Activated CD4-positive, alpha-beta T cell treated with anti-CD3 and anti-CD28 coated beads for 36 hours (primary cell): Measurements from ENCODE around the gene RPTOR. TPM values are rescaled to one million over a fixed set of nuclear protein-coding genes. Genes with fewer than 3 reads are reported as not detected.

Source experiments
- ATAC-seq: fragments of 200-7000 bp; cut with Tn5 transposase; one replicate; pipeline ENCODE4 v1.10.0; 2021; ENCODE audit warnings: mild to moderate bottlenecking, moderate library complexity
- CTCF ChIA-PET: fragments of 350-600 bp; sonication (Branson Sonifier 250); formaldehyde crosslinking; loops from one replicate; lab custom pipeline; 2021; ENCODE audit warnings: antibody characterized with exemption; lab: Charles Lee
- POLR2A ChIA-PET: fragments of 350-600 bp; sonication (Branson Sonifier 250); formaldehyde crosslinking; loops from one replicate; lab custom pipeline; 2021; ENCODE audit warnings: antibody characterized with exemption, inconsistent platforms; lab: Charles Lee
- DNase-seq: peaks from one replicate; pipeline ENCODE4 v3.0.0-alpha.2; 2020
- H3K27ac Mint-ChIP-seq: one replicate; pipeline ENCODE4 v1.8.0; 2021; ENCODE audit warnings: mixed read lengths
- H3K27me3 Mint-ChIP-seq: one replicate; pipeline ENCODE4 v1.8.0; 2021; ENCODE audit warnings: mixed read lengths
- H3K36me3 Mint-ChIP-seq: one replicate; pipeline ENCODE4 v1.8.0; 2021; ENCODE audit warnings: low read depth, mixed read lengths
- H3K4me1 Mint-ChIP-seq: one replicate; pipeline ENCODE4 v1.8.0; 2021; ENCODE audit warnings: mixed read lengths
- H3K4me3 Mint-ChIP-seq: one replicate; pipeline ENCODE4 v1.8.0; 2021; ENCODE audit warnings: mild to moderate bottlenecking, moderate library complexity, mixed read lengths
- H3K9me3 Mint-ChIP-seq: one replicate; pipeline ENCODE4 v1.8.0; 2021; ENCODE audit warnings: low read depth, mixed read lengths
- intact Hi-C, 2 experiments: fragments of 100-400 bp; cut with DNase I in 1 of 2; cut with micrococcal nuclease in 1 of 2; formaldehyde crosslinking; loops; one replicate each; pipeline versions ENCODE4 v1.14.2 to v1.15.1; 2022 to 2024; cut with DNase I, micrococcal nuclease
- total RNA-seq, 2 experiments: library from RNA; stranded (reverse); gene quantifications; one replicate each; pipeline ENCODE4 v1.2.3, GENCODE V29; 2021

Gene RPTOR
- total RNA-seq, 2 experiments from 2014 or later: 48.6 to 58.1 TPM

DNA sequence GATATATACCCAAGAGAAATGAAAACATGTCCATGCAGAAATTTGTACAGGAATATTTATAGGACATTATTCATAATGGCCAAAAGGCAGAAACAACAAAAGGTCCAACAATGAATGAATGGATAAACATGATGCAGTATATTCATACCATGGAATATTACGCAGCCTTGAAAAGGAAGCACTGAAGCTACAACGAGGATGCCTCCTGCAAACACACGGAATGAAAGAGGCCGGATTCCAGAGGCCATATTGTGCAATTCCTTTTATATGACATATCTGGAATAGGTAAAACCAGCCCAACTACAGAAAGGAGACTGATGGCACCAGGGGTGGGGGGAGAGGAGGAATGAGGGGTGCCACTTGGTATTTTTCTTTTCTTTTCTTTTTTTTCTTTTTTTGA lies 432.5 kb downstream of the RPTOR start:
- Mint-ChIP-seq H3K9me3 (peaks cover 2% of the 10 kb centered on the region), H3K4me1 (peaks cover 9% of the 10 kb centered on the region), H3K27me3 (peaks cover 9% of the 10 kb centered on the region), H3K36me3 (no peaks in the 10 kb centered on the region), H3K27ac (no peak overlapping the region), H3K4me3 (no peak overlapping the region)
- DNase-seq (no peak), ATAC-seq (no peak)
- ChIA-PET POLR2A (no interaction called here), CTCF (no interaction called here)
- intact Hi-C loops: no loop called here

DNA sequence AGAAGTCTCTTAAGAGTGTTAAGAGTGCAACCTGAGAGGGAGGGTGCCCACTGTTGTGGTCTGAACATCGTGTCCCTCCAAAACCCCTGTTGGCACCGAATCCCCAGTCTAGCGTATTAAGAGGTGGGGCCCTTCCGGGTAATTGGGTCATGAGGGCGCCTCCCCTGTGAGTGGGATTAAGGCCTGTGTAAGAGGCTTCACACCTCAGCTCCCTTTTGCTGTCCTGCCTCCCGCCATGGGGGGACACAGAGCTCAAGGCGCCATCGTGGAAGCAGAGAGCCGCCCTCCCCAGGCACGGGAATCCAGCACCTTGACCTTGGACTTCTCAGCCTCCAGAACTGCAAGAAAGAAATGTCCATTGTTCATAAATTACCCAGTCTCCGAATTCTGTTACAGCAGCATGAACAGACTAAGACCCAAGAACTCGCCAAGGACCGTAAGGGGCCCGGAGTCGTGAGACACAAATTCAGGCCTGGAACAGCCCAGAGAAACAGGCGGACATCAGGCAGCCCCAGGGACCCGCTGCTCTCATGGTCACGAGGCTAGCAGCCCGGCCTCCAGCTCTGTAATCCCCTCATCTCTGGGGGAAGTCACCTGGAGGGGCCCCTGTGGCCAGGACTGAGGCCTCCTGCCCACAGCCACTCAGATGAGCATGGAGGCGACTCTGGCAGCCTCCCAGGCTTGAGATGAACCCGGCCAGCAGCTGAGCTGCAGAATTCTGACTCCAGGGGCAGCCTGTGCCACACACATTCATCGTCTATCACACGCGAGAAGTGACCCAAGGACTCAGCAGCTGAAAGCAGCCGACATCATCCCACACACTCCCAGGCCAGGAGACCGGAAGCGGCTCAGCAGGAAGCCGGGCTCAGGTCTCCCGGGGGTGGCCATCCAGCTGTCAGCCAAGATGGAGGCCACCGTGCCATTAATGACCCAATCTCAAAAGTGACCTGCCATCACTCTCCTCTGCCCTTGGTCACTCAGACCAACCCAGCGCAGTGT lies 434.2 kb downstream of the RPTOR start:
- ATAC-seq: no peak
- H3K9me3 Mint-ChIP-seq: peaks cover 2% of the 10 kb centered on the region
- H3K36me3 Mint-ChIP-seq: no peaks in the 10 kb centered on the region
- CTCF ChIA-PET: interaction anchor here (1.2 to 1.4 kb wide), 2 partner anchors 13 to 552 kb away, joined by 3 to 5 read pairs; no protein-coding TSS in a partner anchor
- no peak overlapping the region for H3K27ac Mint-ChIP-seq
- intact Hi-C loops: no loop called here
- peaks cover 9% of the 10 kb centered on the region for H3K27me3 Mint-ChIP-seq
- no peak overlapping the region for H3K4me3 Mint-ChIP-seq
- DNase-seq: no peak
- peaks cover 9% of the 10 kb centered on the region for H3K4me1 Mint-ChIP-seq
- POLR2A ChIA-PET: no interaction called here

DNA sequence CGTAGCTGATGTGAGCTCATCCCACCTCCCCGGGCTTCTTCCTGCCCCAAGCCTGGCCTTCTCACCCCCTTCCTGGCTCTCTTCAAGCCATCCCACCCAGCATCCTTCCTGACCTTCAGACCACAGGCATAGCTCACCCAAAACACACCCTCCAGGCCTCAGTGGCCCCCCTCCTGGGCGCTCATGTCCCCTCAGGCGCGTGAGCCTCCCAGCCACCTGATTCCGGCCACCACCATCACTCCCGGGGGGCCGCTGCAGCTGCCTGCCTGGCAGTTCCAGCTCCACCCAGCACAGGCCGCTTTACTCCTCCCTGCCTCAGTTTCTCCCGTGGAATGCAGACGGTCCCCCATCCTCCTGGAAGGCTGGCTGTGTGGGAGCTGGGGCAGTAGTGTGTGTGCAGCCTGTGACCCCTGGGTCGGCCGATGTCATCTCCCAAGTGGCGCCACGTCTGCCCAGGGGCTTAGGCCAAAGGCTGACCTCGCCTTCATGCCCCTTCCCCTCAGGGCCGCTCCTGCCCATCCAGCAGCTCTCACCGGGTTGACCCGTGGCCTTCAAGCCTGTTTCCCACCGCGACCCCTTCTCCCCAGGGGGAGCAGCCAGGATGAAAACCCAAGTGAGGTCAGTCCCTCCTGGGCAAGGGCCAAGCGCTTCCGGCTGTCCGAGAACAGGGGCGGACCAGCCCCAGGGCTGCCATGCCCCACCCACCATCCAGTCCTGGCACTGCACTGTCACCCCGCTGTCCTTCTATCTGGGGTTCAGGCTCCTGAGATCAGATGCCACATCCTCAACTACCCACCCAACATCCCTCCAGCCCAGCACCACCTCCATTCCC lies 435.1 kb downstream of the RPTOR start:
- Mint-ChIP-seq H3K4me1 (peaks cover 9% of the 10 kb centered on the region), H3K4me3 (no peak overlapping the region), H3K27me3 (peaks cover 5% of the 10 kb centered on the region), H3K36me3 (no peaks in the 10 kb centered on the region), H3K27ac (no peak overlapping the region), H3K9me3 (peaks cover 2% of the 10 kb centered on the region)
- POLR2A ChIA-PET: no interaction called here
- no peak for DNase-seq
- CTCF ChIA-PET: interaction anchor here (1.2 to 1.4 kb wide), 2 partner anchors 14 to 553 kb away, joined by 3 to 5 read pairs; no protein-coding TSS in a partner anchor
- no peak for ATAC-seq
- intact Hi-C loops: loop anchor here (2.0 to 10.0 kb wide), 4 partner anchors 235 to 553 kb away; no protein-coding TSS in a partner anchor

DNA sequence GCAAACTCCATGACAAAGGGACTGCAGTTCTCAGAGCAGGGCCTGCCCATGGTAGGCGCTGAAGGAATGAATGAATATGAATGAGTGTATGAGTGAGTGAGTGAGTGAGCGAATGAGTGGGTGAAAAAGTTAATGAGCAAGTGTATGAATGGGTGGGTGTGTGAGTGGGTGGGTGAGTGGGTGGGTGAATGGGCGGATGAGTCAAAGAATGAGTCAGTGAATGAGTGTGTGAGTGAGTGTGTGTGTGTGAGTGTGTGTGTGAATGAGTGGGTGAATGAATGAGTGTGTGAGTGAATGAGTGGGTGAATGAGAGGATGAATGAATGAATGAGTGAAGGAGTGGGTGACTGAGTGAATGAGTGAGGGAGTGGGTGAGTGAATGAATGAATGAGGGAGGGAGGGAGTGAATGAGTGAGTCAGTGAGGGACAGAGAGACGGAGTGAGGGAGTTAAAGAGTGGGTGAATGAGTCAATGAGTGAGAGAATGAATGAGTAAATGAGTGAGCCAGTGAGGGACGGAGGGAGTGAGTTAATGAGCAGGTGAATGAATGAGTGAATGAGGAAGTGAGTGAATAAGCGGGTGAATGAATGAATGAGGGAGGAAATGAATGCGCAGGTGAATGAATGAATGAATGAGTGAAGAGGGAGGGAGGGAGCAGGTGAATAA lies 435.9 kb downstream of the RPTOR start:
- Mint-ChIP-seq H3K4me3 (no peak overlapping the region), H3K36me3 (no peaks in the 10 kb centered on the region), H3K9me3 (peaks cover 2% of the 10 kb centered on the region), H3K4me1 (peaks cover 9% of the 10 kb centered on the region), H3K27me3 (peaks cover 5% of the 10 kb centered on the region), H3K27ac (peak overlapping the region; percentile 20)
- peak; percentile 92 for ATAC-seq
- DNase-seq: peak; percentile 56
- intact Hi-C loops: loop anchor here (1.0 to 10.0 kb wide), 6 partner anchors 236 to 554 kb away; no protein-coding TSS in a partner anchor
- ChIA-PET POLR2A (no interaction called here), CTCF (interaction anchor here (0.5 to 1.2 kb wide), 3 partner anchors 21 to 554 kb away, joined by 3 to 4 read pairs (median 3); no protein-coding TSS in a partner anchor)

DNA sequence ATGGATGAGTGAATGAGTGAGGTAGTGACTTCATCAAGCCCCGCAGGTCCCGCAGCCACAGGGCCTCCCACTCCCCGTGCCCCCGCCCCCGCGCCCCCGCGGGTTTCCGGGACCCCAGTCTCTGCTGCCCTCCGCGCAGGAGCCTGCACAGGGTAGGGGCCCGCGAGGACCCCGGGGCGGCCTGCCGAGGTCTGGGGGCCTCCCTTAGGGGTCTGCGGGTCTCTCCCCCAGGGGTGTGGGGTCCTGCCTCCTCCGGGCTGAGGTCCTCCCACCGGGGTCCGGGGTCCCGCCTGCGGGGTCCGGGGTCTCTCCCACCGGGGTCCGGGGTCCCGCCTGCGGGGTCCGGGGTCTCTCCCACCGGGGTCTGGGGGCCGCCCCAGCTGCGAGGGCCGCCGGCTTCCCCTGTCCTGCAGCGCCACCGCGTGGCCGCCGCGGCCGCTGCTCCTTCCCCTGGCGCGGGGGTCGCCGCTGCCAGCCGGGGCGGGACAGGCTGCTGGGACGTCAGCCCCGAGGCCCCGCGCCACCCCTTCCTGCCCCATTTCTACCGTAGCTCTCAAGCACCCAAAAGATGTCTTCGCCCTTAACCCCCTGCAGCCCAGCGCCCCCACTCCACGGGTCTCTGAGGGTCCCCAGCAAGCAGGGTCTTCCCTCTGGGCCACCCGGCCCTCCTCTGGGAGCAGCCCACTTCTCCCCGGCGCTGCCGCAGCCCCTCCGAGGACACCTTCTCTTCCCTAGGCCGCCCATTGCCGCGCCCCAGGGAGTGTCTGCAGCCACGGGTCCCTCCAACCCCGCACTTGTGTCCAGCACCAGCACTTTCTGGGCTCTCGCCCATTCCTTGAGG lies 436.6 kb downstream of the RPTOR start:
- Mint-ChIP-seq H3K4me1 (peaks cover 9% of the 10 kb centered on the region), H3K4me3 (no peak overlapping the region), H3K36me3 (no peaks in the 10 kb centered on the region), H3K9me3 (peaks cover 2% of the 10 kb centered on the region), H3K27ac (no peak overlapping the region), H3K27me3 (peaks cover 5% of the 10 kb centered on the region)
- intact Hi-C loops: loop anchor here (1.0 to 10.0 kb wide), 6 partner anchors 236 to 554 kb away; no protein-coding TSS in a partner anchor
- ATAC-seq (peak; percentile 43), DNase-seq (peak; percentile 66)
- POLR2A ChIA-PET: no interaction called here
- CTCF ChIA-PET: interaction anchor here (0.5 to 1.2 kb wide), 3 partner anchors 22 to 554 kb away, joined by 3 to 4 read pairs (median 3); no protein-coding TSS in a partner anchor

DNA sequence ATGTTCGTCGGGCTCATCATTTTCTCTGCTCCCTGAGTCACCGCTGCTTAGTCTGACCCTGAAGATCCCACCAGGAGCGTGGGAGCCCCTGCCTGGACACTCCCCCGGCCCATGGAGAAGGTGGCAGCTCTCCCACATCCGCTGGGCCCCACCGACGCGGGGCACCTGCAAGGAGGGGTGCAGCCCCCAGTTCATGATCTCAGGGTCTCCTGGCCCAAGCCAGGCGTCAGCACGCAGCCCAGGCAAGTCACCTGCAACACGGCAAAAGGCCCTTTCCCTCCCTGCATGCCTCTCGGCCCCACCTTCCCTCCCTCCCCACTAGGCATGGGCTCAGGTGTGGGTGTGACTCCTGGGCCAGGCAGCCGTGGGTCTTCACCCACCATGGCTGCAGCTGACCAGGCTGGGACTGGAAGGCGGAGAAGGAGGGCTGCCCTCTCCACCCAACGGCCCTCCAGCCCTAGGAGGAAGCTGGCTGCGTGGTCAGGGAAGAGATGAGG lies 437.3 kb downstream of the RPTOR start:
- Mint-ChIP-seq H3K27me3 (peaks cover 5% of the 10 kb centered on the region), H3K27ac (no peak overlapping the region), H3K9me3 (peaks cover 2% of the 10 kb centered on the region), H3K4me1 (peaks cover 9% of the 10 kb centered on the region), H3K36me3 (no peaks in the 10 kb centered on the region), H3K4me3 (no peak overlapping the region)
- DNase-seq (no peak), ATAC-seq (no peak)
- ChIA-PET POLR2A (interaction anchor here (0.8 kb wide), 1 partner anchor 162 kb away, joined by 3 read pairs; no protein-coding TSS in a partner anchor), CTCF (interaction anchor here (1.2 kb wide), 1 partner anchor 555 kb away, joined by 4 read pairs; no protein-coding TSS in a partner anchor)
- intact Hi-C loops: loop anchor here (1.0 to 10.0 kb wide), 6 partner anchors 237 to 555 kb away; no protein-coding TSS in a partner anchor

DNA sequence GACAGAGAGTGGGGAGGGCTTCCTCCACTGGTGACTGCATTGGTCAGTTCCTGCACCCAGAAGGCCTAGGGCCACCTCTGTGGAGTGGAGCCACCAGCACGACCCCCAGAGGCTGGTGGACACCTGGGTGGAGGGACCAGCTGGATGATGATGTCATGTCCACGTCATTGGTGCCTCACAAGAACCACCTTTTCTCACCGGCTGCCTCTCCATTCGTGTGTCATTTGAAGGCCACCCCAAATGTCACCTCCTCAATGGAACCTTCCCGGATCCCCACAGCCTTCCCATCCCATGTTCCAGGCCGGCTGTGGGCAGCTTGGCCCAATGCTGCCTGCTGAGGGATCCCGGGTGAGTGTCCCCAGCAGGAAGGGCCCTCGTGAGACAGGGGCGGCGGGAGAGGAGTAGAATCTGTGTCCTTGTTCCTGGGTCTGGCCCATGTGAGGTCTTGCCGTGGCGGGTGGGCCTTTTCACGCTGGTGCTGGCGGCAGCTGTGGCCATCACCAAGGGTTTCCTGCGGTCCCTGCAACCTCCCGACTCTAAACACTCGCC lies 437.9 kb downstream of the RPTOR start:
- ChIA-PET POLR2A (interaction anchor here (0.8 kb wide), 1 partner anchor 163 kb away, joined by 3 read pairs; no protein-coding TSS in a partner anchor), CTCF (no interaction called here)
- Mint-ChIP-seq H3K4me1 (peaks cover 9% of the 10 kb centered on the region), H3K27me3 (peaks cover 6% of the 10 kb centered on the region), H3K36me3 (no peaks in the 10 kb centered on the region), H3K4me3 (no peak overlapping the region), H3K9me3 (peaks cover 2% of the 10 kb centered on the region), H3K27ac (no peak overlapping the region)
- DNase-seq (no peak), ATAC-seq (no peak)
- intact Hi-C loops: loop anchor here (10.0 kb wide), 2 partner anchors 238 to 408 kb away; no protein-coding TSS in a partner anchor

DNA sequence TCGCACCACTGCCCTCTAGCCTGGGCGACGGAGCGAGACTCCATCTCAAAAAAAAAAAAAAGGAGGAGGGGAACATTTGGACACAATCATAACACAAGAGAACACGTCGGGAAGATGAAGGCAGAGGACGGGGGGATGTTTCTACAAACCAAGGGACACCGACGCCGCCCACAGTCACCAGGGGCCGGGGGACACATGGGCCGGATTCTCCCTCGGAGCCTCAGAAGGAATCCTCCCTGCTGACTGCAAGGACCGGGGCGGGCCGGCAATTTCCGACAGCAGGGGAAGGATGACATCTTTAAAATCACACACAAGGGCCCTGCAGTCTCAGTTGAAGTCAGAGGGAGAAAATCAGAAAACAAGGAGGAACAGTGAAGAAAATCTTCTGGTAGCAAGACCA lies 438.9 kb downstream of the RPTOR start:
- CTCF ChIA-PET: no interaction called here
- no peak overlapping the region for H3K27ac Mint-ChIP-seq

DNA sequence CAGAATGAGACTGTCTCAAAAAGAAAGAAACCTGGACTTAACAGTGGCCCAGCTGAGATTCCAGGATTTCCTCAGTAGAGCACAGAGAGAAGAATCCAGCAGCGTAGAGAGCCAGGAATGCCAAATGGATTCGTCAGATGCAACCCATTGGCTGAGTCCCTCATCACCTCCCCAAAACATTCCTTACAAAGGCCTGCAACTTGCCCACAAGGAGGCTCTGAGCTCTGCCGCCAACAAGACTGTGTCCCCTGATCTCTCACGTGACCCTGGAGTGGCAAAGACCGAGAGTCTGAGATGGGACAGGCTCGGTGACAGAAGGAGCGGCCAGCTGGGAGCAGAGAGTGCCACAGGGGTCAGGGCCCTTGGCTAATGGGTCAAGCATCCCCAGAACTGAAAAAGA lies 440.1 kb downstream of the RPTOR start:
- CTCF ChIA-PET: no interaction called here
- DNase-seq: no peak
- Mint-ChIP-seq H3K4me1 (peaks cover 14% of the 10 kb centered on the region), H3K27ac (no peak overlapping the region), H3K36me3 (no peaks in the 10 kb centered on the region), H3K27me3 (peaks cover 8% of the 10 kb centered on the region), H3K9me3 (peaks cover 2% of the 10 kb centered on the region), H3K4me3 (no peak overlapping the region)
- ATAC-seq: no peak
- POLR2A ChIA-PET: no interaction called here
- intact Hi-C loops: loop anchor here (10.0 kb wide), 2 partner anchors 240 to 410 kb away; no protein-coding TSS in a partner anchor

More for the DNA sequence above, 438.9 kb downstream of the RPTOR start:
- Mint-ChIP-seq H3K27me3 (peaks cover 8% of the 10 kb centered on the region), H3K4me3 (no peak overlapping the region), H3K4me1 (peaks cover 9% of the 10 kb centered on the region), H3K9me3 (peaks cover 2% of the 10 kb centered on the region), H3K36me3 (no peaks in the 10 kb centered on the region)
- DNase-seq: no peak
- ATAC-seq: no peak
- POLR2A ChIA-PET: no interaction called here
- intact Hi-C loops: loop anchor here (10.0 kb wide), 2 partner anchors 239 to 409 kb away; no protein-coding TSS in a partner anchor
